GM23248 (cell line): Measurements from ENCODE around the gene CRB1. TPM values are rescaled to one million over a fixed set of nuclear protein-coding genes. Genes with fewer than 3 reads are reported as not detected.

Experiments used
- DNase-seq: peaks from one replicate; pipeline ENCODE4 v3.0.0-alpha.2; 2015
- H2AFZ ChIP-seq: fragments of 200-600 bp; sonication (generic); 2 replicates; pipeline ENCODE4 v1.6.1; 2016; ENCODE audit warnings: antibody characterized with exemption
- H3F3A ChIP-seq: fragments of 200-600 bp; sonication (generic); 2 replicates; pipeline ENCODE4 v1.6.1; 2016; ENCODE audit warnings: mild to moderate bottlenecking, antibody characterized with exemption, mixed run types; ENCODE audit not compliant: insufficient read depth
- H3K27ac ChIP-seq: fragments of 200-600 bp; sonication (generic); 2 replicates; pipeline ENCODE4 v1.5.1; 2016; ENCODE audit warnings: mild to moderate bottlenecking
- H3K27me3 ChIP-seq: fragments of 200-600 bp; sonication (generic); replicated peaks from 2 replicates; pipeline ENCODE4 v1.6.1; 2016; ENCODE audit warnings: mild to moderate bottlenecking; ENCODE audit not compliant: insufficient read depth
- H3K36me3 ChIP-seq: fragments of 200-600 bp; sonication (generic); 2 replicates; pipeline ENCODE4 v1.6.1; 2016; ENCODE audit warnings: low read depth, mild to moderate bottlenecking
- H3K4me1 ChIP-seq: fragments of 200-600 bp; sonication (generic); 2 replicates; pipeline ENCODE4 v1.6.1; 2016; ENCODE audit warnings: mild to moderate bottlenecking; ENCODE audit not compliant: insufficient read depth
- H3K4me2 ChIP-seq: fragments of 200-600 bp; sonication (generic); one replicate; pipeline ENCODE4 v1.6.1; 2016; ENCODE audit warnings: mild to moderate bottlenecking; ENCODE audit not compliant: unreplicated experiment
- H3K4me3 ChIP-seq: fragments of 200-600 bp; sonication (generic); 2 replicates; pipeline ENCODE4 v1.5.1; 2016; ENCODE audit warnings: mild to moderate bottlenecking
- H3K79me2 ChIP-seq: fragments of 200-600 bp; sonication (generic); 2 replicates; pipeline ENCODE4 v1.6.1; 2016; ENCODE audit warnings: mild to moderate bottlenecking; ENCODE audit not compliant: insufficient read depth
- H3K9ac ChIP-seq: fragments of 200-600 bp; sonication (generic); 2 replicates; pipeline ENCODE4 v1.6.1; 2016; ENCODE audit warnings: mild to moderate bottlenecking
- H3K9me2 ChIP-seq: fragments of 200-600 bp; sonication (generic); 2 replicates; pipeline ENCODE4 v1.6.1; 2016; ENCODE audit warnings: mixed run types, mild to moderate bottlenecking, moderate library complexity; ENCODE audit not compliant: insufficient read depth
- H3K9me3 ChIP-seq: fragments of 200-600 bp; sonication (generic); one replicate; pipeline ENCODE4 v1.6.1; 2017; ENCODE audit warnings: low read depth
- H4K20me1 ChIP-seq: fragments of 200-600 bp; sonication (generic); 2 replicates; pipeline ENCODE4 v1.6.0; 2016; ENCODE audit not compliant: insufficient read depth
- EZH2 ChIP-seq: fragments of 200-600 bp; sonication (generic); IDR thresholded peaks from 2 replicates; pipeline ENCODE4 v1.6.1; 2018; ENCODE audit warnings: antibody characterized with exemption, mild to moderate bottlenecking; ENCODE audit not compliant: insufficient read depth, poor library complexity, severe bottlenecking
- EZH2phosphoT487 ChIP-seq: fragments of 200-600 bp; sonication (generic); IDR thresholded peaks from 2 replicates; pipeline ENCODE4 v1.6.1; 2018; ENCODE audit warnings: antibody characterized with exemption, moderate library complexity, mild to moderate bottlenecking, low read depth; ENCODE audit not compliant: insufficient read depth
- WGBS, 2 experiments: methylation state at CpG; one replicate each; pipeline ENCODE4 v1.1.6; 2015 to 2017; ENCODE audit warnings: low lambda C conversion rate in 2 of 2, low coverage in 1 of 2; ENCODE audit errors: missing lambda C conversion rate in 2 of 2; 5-methylcytosine and 5-hydroxymethylcytosine counted together
- in situ Hi-C: fragments of 300-500 bp; cut with MboI; formaldehyde crosslinking; loops from 2 replicates; pipeline ENCODE4 v1.15.0; 2020
- polyA plus RNA-seq: library from polyadenylated mRNA; unstranded; fragments of >200 nt; fragmentation: Nextera tagmentation; extraction: Ambion mirVana; gene quantifications from 2 replicates; pipeline ENCODE4 v1.2.1, GENCODE V29; 2016
- total RNA-seq: library from RNA; depleted of rRNA; stranded (reverse); fragments of >200 nt; shearing (Covaris generic); gene quantifications from 2 replicates; pipeline ENCODE4 v1.2.3, GENCODE V29; 2014

Gene CRB1
- total and polyA plus RNA-seq, 2 experiments from 2014 or later = 0.11 TPM; not detected in 1

DNA sequence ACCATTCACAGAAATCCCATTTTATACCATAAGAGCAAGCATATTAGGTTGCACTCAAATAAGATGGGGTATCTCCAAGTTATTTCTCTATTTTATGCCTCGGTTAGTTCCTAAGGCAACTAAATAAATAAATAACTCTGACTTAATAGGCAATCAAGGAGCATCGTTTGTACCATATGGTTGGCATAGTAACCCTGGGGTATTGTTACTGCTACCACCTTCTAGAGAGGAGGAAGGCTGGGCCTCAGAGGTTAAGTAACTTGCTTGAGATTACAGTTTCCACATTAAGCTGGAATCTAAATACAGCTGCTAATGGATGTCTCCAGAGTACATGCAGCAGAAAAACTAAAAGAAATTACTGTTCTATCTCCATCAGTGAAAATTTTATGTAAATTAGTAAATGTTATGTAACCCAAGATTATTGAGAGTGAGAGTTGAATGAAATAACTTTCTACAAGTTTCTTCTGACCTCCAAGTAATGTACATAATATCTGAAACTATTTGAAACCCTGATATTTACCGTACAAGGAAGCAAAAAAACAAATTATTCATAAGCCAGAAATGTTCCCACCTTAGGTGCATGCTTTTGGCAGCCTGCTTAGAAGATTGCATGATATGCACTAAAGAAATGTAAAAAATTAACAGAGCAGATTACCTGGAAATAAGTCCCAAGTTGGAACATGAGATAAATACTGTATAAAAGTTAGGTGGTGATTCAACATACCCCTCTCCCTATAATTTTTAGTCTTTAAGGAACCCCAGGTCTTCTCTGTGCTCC is 127.0 kb downstream of the CRB1 start:
- no peak overlapping the region for H3K27ac ChIP-seq
- no peak overlapping the region for H3K4me3 ChIP-seq
- H3K4me2 ChIP-seq = no peak overlapping the region
- TF ChIP-seq EZH2 = no peak
- no peak for TF ChIP-seq EZH2phosphoT487
- 37 to 38% methylated on average over 3 of the region's 3 CpGs for WGBS, 2 experiments
- H3F3A ChIP-seq = no peaks in the 10 kb centered on the region
- H3K9ac ChIP-seq = no peak overlapping the region
- no peaks in the 10 kb centered on the region for H3K36me3 ChIP-seq
- H3K9me3 ChIP-seq = no peaks in the 10 kb centered on the region
- no peak for DNase-seq
- H3K79me2 ChIP-seq = no peaks in the 10 kb centered on the region
- H3K4me1 ChIP-seq = peaks cover 5% of the 10 kb centered on the region; the same call in 1 of the 2 replicates
- in situ Hi-C loops = no loop called here
- no peaks in the 10 kb centered on the region for H3K27me3 ChIP-seq
- H3K9me2 ChIP-seq = no peaks in the 10 kb centered on the region
- H2AFZ ChIP-seq = no peak overlapping the region
- H4K20me1 ChIP-seq = no peaks in the 10 kb centered on the region

DNA sequence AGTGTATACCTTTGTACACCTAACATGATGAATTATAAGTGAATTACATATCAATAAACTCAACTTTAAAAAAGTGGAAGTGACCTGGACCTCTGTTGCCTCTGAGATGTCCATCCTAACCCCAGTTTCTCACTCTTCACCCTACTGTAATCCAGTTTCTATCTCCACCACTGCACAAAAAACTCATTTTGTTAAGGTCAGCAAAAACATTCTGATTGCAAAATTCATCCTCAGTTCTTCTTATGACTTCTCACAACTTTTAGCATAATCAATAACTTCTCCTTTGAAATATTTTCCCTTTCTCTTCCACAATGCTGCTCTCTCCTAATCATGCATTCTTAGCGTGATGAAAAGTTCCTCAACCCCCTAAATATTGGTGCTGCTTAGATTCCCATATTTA is 129.8 kb downstream of the CRB1 start:
- Histone ChIP-seq H3K36me3 (no peaks in the 10 kb centered on the region), H3K79me2 (no peaks in the 10 kb centered on the region), H3K27me3 (no peaks in the 10 kb centered on the region), H3F3A (no peaks in the 10 kb centered on the region), H3K9me2 (no peaks in the 10 kb centered on the region), H4K20me1 (no peaks in the 10 kb centered on the region), H3K4me2 (no peak overlapping the region), H3K9me3 (no peaks in the 10 kb centered on the region), H3K9ac (no peak overlapping the region), H3K27ac (no peak overlapping the region), H3K4me3 (no peak overlapping the region), H3K4me1 (no peaks in the 10 kb centered on the region), H2AFZ (no peak overlapping the region)
- in situ Hi-C loops = no loop called here
- TF ChIP-seq EZH2phosphoT487 (no peak), EZH2 (no peak)
- no peak for DNase-seq
- 87 to 97% methylated on average over 1 of the region's 1 CpG for WGBS, 2 experiments

DNA sequence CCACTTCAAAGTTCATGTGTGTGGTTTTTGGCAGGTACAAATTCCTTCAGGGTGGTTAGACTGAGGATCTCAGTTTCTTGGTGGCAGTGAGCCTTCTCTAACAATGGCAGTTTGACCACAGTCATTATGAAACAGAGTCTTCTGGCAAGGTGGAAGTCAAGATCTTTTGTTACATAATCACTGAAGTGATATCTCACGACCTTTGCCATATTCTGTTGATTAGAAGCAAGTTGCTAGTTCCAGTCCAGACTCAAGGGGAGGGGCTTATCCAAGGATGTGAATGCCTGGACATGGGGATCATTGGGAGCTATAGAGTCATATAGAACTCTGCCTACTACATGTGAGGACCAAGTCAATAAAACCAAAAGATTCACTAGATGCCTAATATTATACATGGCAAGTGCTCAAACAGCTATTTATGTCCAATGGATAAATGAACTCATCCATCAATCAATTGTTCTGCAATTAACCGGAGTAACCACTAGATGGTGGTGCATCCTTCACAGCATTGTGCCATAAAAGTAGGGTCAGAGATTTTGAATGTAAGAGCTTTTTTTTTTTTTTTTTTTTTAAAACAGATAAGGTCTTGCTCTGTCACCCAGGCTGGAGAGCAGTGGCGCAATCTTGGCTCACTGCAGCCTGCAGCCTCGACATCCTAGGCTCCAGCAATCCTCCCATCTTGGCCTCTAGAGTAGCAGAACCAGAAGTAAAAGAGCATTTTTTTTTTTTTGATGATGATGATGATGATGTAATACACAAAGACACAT is 131.9 kb downstream of the CRB1 start:
- H3K9me2 ChIP-seq = no peaks in the 10 kb centered on the region
- H4K20me1 ChIP-seq = no peaks in the 10 kb centered on the region
- no peaks in the 10 kb centered on the region for H3F3A ChIP-seq
- no peak overlapping the region for H3K27ac ChIP-seq
- H3K36me3 ChIP-seq = no peaks in the 10 kb centered on the region
- WGBS, 2 experiments = 8 to 12% methylated on average over 4 of the region's 4 CpGs
- H3K9ac ChIP-seq = no peak overlapping the region
- no peak for TF ChIP-seq EZH2
- no peak for TF ChIP-seq EZH2phosphoT487
- in situ Hi-C loops = no loop called here
- H3K27me3 ChIP-seq = no peaks in the 10 kb centered on the region
- H3K4me2 ChIP-seq = no peak overlapping the region
- no peaks in the 10 kb centered on the region for H3K79me2 ChIP-seq
- no peaks in the 10 kb centered on the region for H3K9me3 ChIP-seq
- no peak overlapping the region for H2AFZ ChIP-seq
- no peaks in the 10 kb centered on the region for H3K4me1 ChIP-seq
- no peak overlapping the region for H3K4me3 ChIP-seq
- DNase-seq = peak; percentile 62

DNA sequence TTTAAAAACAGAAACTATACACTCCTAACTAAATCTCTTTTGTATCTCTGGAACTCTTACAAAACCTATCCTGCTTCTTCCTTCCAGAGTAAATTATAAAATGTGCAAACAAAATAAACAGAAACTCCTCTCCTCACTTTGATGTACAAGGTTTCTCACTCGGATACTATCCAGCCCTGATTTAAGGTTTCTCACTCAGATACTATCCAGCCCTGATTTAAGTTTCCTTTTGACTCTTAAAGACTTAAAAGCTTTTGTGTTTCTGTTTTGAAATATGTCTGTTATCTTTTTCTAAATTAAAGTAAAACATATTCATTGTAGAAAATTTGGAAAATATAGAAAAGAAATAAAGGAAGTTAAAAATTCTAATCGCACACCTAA is 132.5 kb downstream of the CRB1 start:
- Histone ChIP-seq H3K9me3 (no peaks in the 10 kb centered on the region), H3K36me3 (no peaks in the 10 kb centered on the region), H3F3A (no peaks in the 10 kb centered on the region), H3K9ac (no peak overlapping the region), H3K4me3 (no peak overlapping the region), H3K9me2 (no peaks in the 10 kb centered on the region), H4K20me1 (no peaks in the 10 kb centered on the region), H3K27me3 (no peaks in the 10 kb centered on the region), H3K4me1 (no peaks in the 10 kb centered on the region), H3K79me2 (no peaks in the 10 kb centered on the region), H2AFZ (no peak overlapping the region), H3K27ac (no peak overlapping the region), H3K4me2 (no peak overlapping the region)
- no peak for DNase-seq
- in situ Hi-C loops = no loop called here
- TF ChIP-seq EZH2phosphoT487 = no peak
- 85 to 88% methylated on average over 2 of the region's 2 CpGs for WGBS, 2 experiments
